ENCODE measurements around the gene TCP11. TPM values are rescaled to one million over a fixed set of nuclear protein-coding genes. Genes with fewer than 3 reads are reported as not detected.

The TCP11 gene
- total and polyA plus RNA-seq, 10 donors: not detected

DNA sequence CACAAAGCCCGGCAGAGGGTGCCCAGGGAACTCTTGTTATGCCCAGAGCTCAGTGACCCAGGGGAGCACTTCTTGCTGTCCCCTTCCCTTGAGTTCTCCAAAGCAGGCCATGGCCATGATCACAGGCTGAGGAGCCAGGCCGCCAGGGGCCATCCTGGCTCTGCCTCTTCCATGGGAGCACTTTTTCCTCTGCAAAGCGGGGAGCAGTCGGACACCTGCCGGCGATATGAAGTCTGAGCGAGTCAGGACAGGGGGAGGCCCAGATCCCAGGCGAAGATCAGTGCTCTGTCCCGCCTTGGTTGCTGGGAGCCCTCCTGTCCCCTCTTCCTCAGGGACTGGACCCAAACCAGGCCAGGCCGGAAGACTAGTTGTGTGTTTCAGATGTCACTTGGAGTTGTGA is 67.9 kb downstream of the TCP11 start:
- H3K4me1 ChIP-seq: peaks cover 0 to 22% (median 10%) of the 10 kb centered on the region in 6 donors
- H3K4me3 ChIP-seq: no peak overlapping the region
- peak overlapping the region in 1 of 8 donors; percentile 28 for H3K27ac ChIP-seq
- WGBS, 5 donors: 92 to 99% (median 98%) methylated on average over 10 of the region's 10 CpGs
- peaks cover 0 to 100% (median 44%) of the 10 kb centered on the region in 6 donors for H3K36me3 ChIP-seq
- DNase-seq: peak; percentile 51
- H3K27me3 ChIP-seq (replicated peaks in 1 of 7): no peaks in the 10 kb centered on the region
- TF ChIP-seq POLR2A (IDR thresholded peaks at IDR 0.05): no peak
- TF ChIP-seq POLR2AphosphoS5 (IDR thresholded peaks at IDR 0.05): peak in 1 of 3 donors; percentile 21
- no peaks in the 10 kb centered on the region for H3K9me3 ChIP-seq
- intact Hi-C loops (cut with DNase I; ENCODE audit: low total_unique reads): no loop called here

DNA sequence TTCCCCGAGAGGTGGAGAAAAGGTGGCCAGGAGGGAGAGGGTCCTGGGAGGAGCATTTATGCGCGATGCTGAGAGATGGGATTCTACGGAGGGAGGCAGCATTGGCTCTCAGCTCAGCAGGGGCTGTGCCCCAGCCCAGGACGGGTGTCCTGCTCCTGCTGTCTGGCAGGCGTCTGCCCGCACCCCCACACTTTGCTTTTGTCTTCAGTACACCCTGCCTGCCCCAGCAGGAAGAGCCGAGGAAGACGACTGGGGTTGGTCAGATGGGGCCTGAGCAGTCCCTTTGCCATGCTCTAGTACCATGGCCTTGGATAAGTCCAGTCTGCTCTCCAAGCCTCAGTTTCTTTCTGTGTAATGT is 68.5 kb downstream of the TCP11 start:
- no peak for TF ChIP-seq POLR2A (IDR thresholded peaks at IDR 0.05)
- no peak for TF ChIP-seq POLR2AphosphoS5 (IDR thresholded peaks at IDR 0.05)
- TF ChIP-seq CTCF (IDR thresholded peaks at IDR 0.05 in 8 of 11, conservative IDR thresholded peaks at IDR 0.05 in 3 of 11): no peak
- intact Hi-C loops (cut with DNase I; ENCODE audit: low total_unique reads): no loop called here
- Histone ChIP-seq H3K4me1 (peaks cover 0 to 22% (median 10%) of the 10 kb centered on the region in 6 donors), H3K36me3 (peaks cover 0 to 100% (median 38%) of the 10 kb centered on the region in 6 donors), H3K9me3 (no peaks in the 10 kb centered on the region), H3K27ac (peak overlapping the region in 1 of 8 donors; percentile 21), H3K4me3 (no peak overlapping the region), H3K27me3 (replicated peaks in 1 of 7) (no peaks in the 10 kb centered on the region)
- 86 to 96% (median 90%) methylated on average over 9 of the region's 9 CpGs for WGBS, 5 donors
- DNase-seq: peak; percentile 53

DNA sequence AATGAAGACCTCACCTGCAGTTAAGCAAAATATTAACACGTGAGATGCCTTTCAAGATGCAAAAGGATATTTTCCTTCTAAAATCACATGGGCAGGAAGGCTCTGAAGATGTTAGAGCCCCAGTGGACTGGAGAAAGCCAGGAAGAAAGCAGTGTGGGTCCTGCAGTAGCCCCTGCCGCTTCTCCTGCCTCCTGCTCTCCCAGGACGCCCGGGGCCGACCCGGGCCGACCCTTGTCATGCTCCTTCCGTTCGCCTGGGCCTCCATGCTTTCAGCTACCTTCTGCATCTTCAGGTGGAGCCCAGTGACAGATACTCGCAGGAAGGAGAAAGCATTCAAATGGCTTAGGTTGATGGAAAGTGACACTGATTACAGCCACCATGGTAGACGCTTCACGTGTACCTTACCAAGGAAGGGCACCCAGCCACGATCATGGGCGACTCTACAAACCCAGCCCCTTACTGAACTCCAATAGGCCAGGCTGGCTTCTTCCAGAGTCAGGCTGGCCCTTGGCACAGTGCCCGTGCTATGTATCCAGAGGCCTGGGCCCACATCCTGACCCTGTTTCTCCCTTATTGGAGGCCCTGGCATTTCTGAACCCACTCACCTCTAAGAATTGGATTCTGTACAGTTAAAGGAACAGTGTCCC is 69.0 kb downstream of the TCP11 start:
- intact Hi-C loops (cut with DNase I; ENCODE audit: low total_unique reads): no loop called here
- Histone ChIP-seq H3K27ac (peak overlapping the region in 1 of 8 donors; percentile 21), H3K9me3 (no peaks in the 10 kb centered on the region), H3K4me3 (no peak overlapping the region), H3K27me3 (replicated peaks in 1 of 7) (no peaks in the 10 kb centered on the region), H3K36me3 (peaks cover 0 to 100% (median 34%) of the 10 kb centered on the region in 6 donors), H3K4me1 (peaks cover 0 to 22% (median 10%) of the 10 kb centered on the region in 6 donors)
- DNase-seq: peak; percentile 51
- WGBS, 5 donors: 64 to 76% (median 74%) methylated on average over 15 of the region's 15 CpGs
- TF ChIP-seq POLR2A (IDR thresholded peaks at IDR 0.05) (no peak), POLR2AphosphoS5 (IDR thresholded peaks at IDR 0.05) (peak in 1 of 3 donors; percentile 22)

- DNase-seq: peak; percentile 64
- intact Hi-C loops (cut with DNase I; ENCODE audit: low total_unique reads): no loop called here
- Histone ChIP-seq H3K27ac (peak overlapping the region in 1 of 8 donors; percentile 21), H3K4me1 (peaks cover 0 to 22% (median 10%) of the 10 kb centered on the region in 6 donors), H3K27me3 (replicated peaks in 1 of 7) (no peaks in the 10 kb centered on the region), H3K9me3 (no peaks in the 10 kb centered on the region), H3K36me3 (peaks cover 0 to 100% (median 36%) of the 10 kb centered on the region in 6 donors), H3K4me3 (no peak overlapping the region)
- no peak for TF ChIP-seq POLR2A (IDR thresholded peaks at IDR 0.05)
- TF ChIP-seq CTCF (IDR thresholded peaks at IDR 0.05 in 8 of 11, conservative IDR thresholded peaks at IDR 0.05 in 3 of 11): no peak
- TF ChIP-seq POLR2AphosphoS5 (IDR thresholded peaks at IDR 0.05): no peak
- 82 to 92% (median 84%) methylated on average over 11 to 12 of the region's 12 CpGs for WGBS, 5 donors
Observed at GRCh38 chr6:35071347-35071994, 69.7 kb downstream of the TCP11 start.

- Histone ChIP-seq H3K4me1 (peaks cover 0 to 22% (median 8%) of the 10 kb centered on the region in 6 donors), H3K36me3 (peaks cover 0 to 100% (median 41%) of the 10 kb centered on the region in 6 donors), H3K4me3 (no peak overlapping the region), H3K27ac (no peak overlapping the region), H3K9me3 (no peaks in the 10 kb centered on the region), H3K27me3 (replicated peaks in 1 of 7) (no peaks in the 10 kb centered on the region)
- no peak for TF ChIP-seq POLR2A (IDR thresholded peaks at IDR 0.05)
- TF ChIP-seq POLR2AphosphoS5 (IDR thresholded peaks at IDR 0.05): no peak
- no peak for TF ChIP-seq CTCF (IDR thresholded peaks at IDR 0.05 in 8 of 11, conservative IDR thresholded peaks at IDR 0.05 in 3 of 11)
- DNase-seq: no peak
- intact Hi-C loops (cut with DNase I; ENCODE audit: low total_unique reads): no loop called here
- WGBS, 5 donors: 89 to 95% (median 90%) methylated on average over 2 of the region's 2 CpGs
Observed at GRCh38 chr6:35070111-35070510, 71.0 kb downstream of the TCP11 start.
